NCI-H748 (cell line): ENCODE data around the gene GCDH.
"Not testable (repeated sequence)": the region's sequence is repeated elsewhere in the genome, so short reads cannot be mapped to it uniquely, and the experiment has no call there.

Experiments used
- DNase-seq: peaks from one replicate; lab custom pipeline; 2025; ENCODE audit not compliant: unreplicated experiment; lab: John Stamatoyannopoulos, UW

GCDH gene

GRCh38 chr19:12872255-12872654 lies 18.7 kb upstream of the GCDH start:
- no peak for DNase-seq

- peak; percentile 23 for DNase-seq
Observed at GRCh38 chr19:12872941-12873890, 17.7 kb upstream of the GCDH start.

- DNase-seq = no peak
Observed at GRCh38 chr19:12873891-12874745, 16.8 kb upstream of the GCDH start.

GRCh38 chr19:12875086-12875485 lies 15.9 kb upstream of the GCDH start:
- DNase-seq = no peak

- DNase-seq = peak; percentile 56
Observed at GRCh38 chr19:12880551-12881171, 10.3 kb upstream of the GCDH start.

GRCh38 chr19:12881172-12881808 lies 9.7 kb upstream of the GCDH start, which contains the start of gene DNASE2:
DNASE2 (minus strand) TSS chr19:12881449; CDS start chr19:12881375, 74 bp downstream.
- DNase-seq = peak; percentile 93

GRCh38 chr19:12882589-12882988 lies 8.4 kb upstream of the GCDH start:
- DNase-seq = no peak

- no peak for DNase-seq
Observed at GRCh38 chr19:12884202-12884601, 6.8 kb upstream of the GCDH start.

GRCh38 chr19:12884627-12884925 lies 6.4 kb upstream of the GCDH start:
- DNase-seq = no peak

- DNase-seq = peak; percentile 97
Observed at GRCh38 chr19:12884926-12885748, 5.8 kb upstream of the GCDH start.

- DNase-seq = no peak
Observed at GRCh38 chr19:12885749-12886650, 5.0 kb upstream of the GCDH start.

- no peak for DNase-seq
Observed at GRCh38 chr19:12886651-12886968, 4.3 kb upstream of the GCDH start.

GRCh38 chr19:12886969-12887747 lies 3.8 kb upstream of the GCDH start, which contains the start of gene KLF1:
KLF1 (minus strand) TSS chr19:12887201; CDS start chr19:12887140, 61 bp downstream.
- DNase-seq = no peak

- no peak for DNase-seq
Observed at GRCh38 chr19:12888006-12888603, 2.9 kb upstream of the GCDH start.

GRCh38 chr19:12890299-12890786 lies 617 bp upstream of the GCDH start:
- not testable (repeated sequence) for DNase-seq

GRCh38 chr19:12891553-12892021 lies 627 bp downstream of the GCDH start:
- DNase-seq = no peak

- no peak for DNase-seq
Observed at GRCh38 chr19:12893582-12893981, 2.6 kb downstream of the GCDH start.

- no peak for DNase-seq
Observed at GRCh38 chr19:12896460-12896859, 5.5 kb downstream of the GCDH start.
